Astrocyte (in vitro differentiated cells and primary cell): Measurements from ENCODE around the gene APBA2. TPM values are rescaled to one million over a fixed set of nuclear protein-coding genes. Genes with fewer than 3 reads are reported as not detected.

Experiments used
- DNase-seq: peaks from one replicate; pipeline ENCODE4 v3.0.0-alpha.2; 2010; ENCODE audit warnings: low read depth
- FAIRE-seq: peaks from 2 replicates; lab custom pipeline; 2011; peaks lifted over from hg19 to GRCh38; lab: Jason Lieb, UNC
- H2AFZ ChIP-seq: 2 replicates; pipeline ENCODE4 v1.6.0; 2012; ENCODE audit warnings: low read depth, low read length, inconsistent platforms
- H3K27ac ChIP-seq: 2 replicates; pipeline ENCODE4 v1.5.1; 2011; ENCODE audit warnings: low read depth, low read length, inconsistent platforms
- H3K27me3 ChIP-seq: 2 replicates; pipeline ENCODE4 v1.6.0; 2011; ENCODE audit warnings: low read length, inconsistent platforms; ENCODE audit not compliant: insufficient read depth
- H3K36me3 ChIP-seq: 2 replicates; pipeline ENCODE4 v1.5.1; 2011; ENCODE audit warnings: low read length, inconsistent platforms; ENCODE audit not compliant: insufficient read depth
- H3K4me1 ChIP-seq: 2 replicates; pipeline ENCODE4 v1.5.1; 2011; ENCODE audit warnings: low read length, inconsistent platforms; ENCODE audit not compliant: insufficient read depth
- H3K4me2 ChIP-seq: 2 replicates; pipeline ENCODE4 v1.6.0; 2012; ENCODE audit warnings: low read length, inconsistent platforms
- H3K4me3 ChIP-seq: 2 replicates; pipeline ENCODE4 v1.5.1; 2011; ENCODE audit warnings: low read depth, mild to moderate bottlenecking, low read length, inconsistent platforms; ENCODE audit not compliant: insufficient read depth
- H3K79me2 ChIP-seq: 2 replicates; pipeline ENCODE4 v1.6.0; 2012; ENCODE audit warnings: mild to moderate bottlenecking, low read length, inconsistent platforms; ENCODE audit not compliant: insufficient read depth
- H3K9ac ChIP-seq: 2 replicates; pipeline ENCODE4 v1.6.0; 2012; ENCODE audit warnings: mild to moderate bottlenecking, low read length, inconsistent platforms
- H3K9me3 ChIP-seq: 2 replicates; pipeline ENCODE4 v1.5.1; 2012; ENCODE audit warnings: low read depth, mild to moderate bottlenecking, low read length, inconsistent platforms; ENCODE audit not compliant: insufficient read depth
- H4K20me1 ChIP-seq: 2 replicates; pipeline ENCODE4 v1.6.0; 2012; ENCODE audit warnings: low read length, inconsistent platforms; ENCODE audit not compliant: insufficient read depth
- H3K27ac Mint-ChIP-seq: one replicate; pipeline ENCODE4 v1.8.0; 2021; ENCODE audit warnings: mild to moderate bottlenecking, mixed read lengths; ENCODE audit not compliant: unreplicated experiment
- H3K27me3 Mint-ChIP-seq: one replicate; pipeline ENCODE4 v1.8.0; 2021; ENCODE audit warnings: low read depth, mixed read lengths; ENCODE audit not compliant: unreplicated experiment
- H3K36me3 Mint-ChIP-seq: one replicate; pipeline ENCODE4 v1.8.0; 2021; ENCODE audit warnings: low read depth, mixed read lengths; ENCODE audit not compliant: unreplicated experiment
- H3K4me1 Mint-ChIP-seq: one replicate; pipeline ENCODE4 v1.8.0; 2021; ENCODE audit warnings: low read depth, mixed read lengths; ENCODE audit not compliant: unreplicated experiment
- H3K4me3 Mint-ChIP-seq: one replicate; pipeline ENCODE4 v1.8.0; 2021; ENCODE audit warnings: mild to moderate bottlenecking, moderate library complexity, mixed read lengths; ENCODE audit not compliant: unreplicated experiment
- H3K9me3 Mint-ChIP-seq: one replicate; pipeline ENCODE4 v1.8.0; 2021; ENCODE audit warnings: mild to moderate bottlenecking, mixed read lengths; ENCODE audit not compliant: unreplicated experiment
- CTCF ChIP-seq: IDR thresholded peaks from 2 replicates; pipeline ENCODE4 v1.5.1; 2011; ENCODE audit warnings: low read depth, mild to moderate bottlenecking, inconsistent platforms, low read length, moderate library complexity; ENCODE audit not compliant: insufficient read depth
- EZH2 ChIP-seq: IDR thresholded peaks from 2 replicates; pipeline ENCODE4 v1.6.1; 2012; ENCODE audit warnings: mild to moderate bottlenecking, low read length, inconsistent platforms; ENCODE audit not compliant: insufficient read depth
- total RNA-seq: library from RNA; stranded (reverse); gene quantifications from 2 replicates; pipeline ENCODE4 v1.2.1, GENCODE V29; 2021

APBA2 gene
- total RNA-seq, 1 donor from 2014 or later, result 15.2 TPM

- no peak overlapping the region for H3K4me3 ChIP-seq
- H3K36me3 ChIP-seq, result no peaks in the 10 kb centered on the region
- DNase-seq (no peak), FAIRE-seq (no peak)
- H3K4me1 ChIP-seq, result no peaks in the 10 kb centered on the region
- no peaks in the 10 kb centered on the region for H3K36me3 Mint-ChIP-seq
- TF ChIP-seq CTCF (no peak), EZH2 (no peak)
- H3K27me3 ChIP-seq, result no peaks in the 10 kb centered on the region
- H2AFZ ChIP-seq, result no peak overlapping the region
- peaks cover 2% of the 10 kb centered on the region for H3K27me3 Mint-ChIP-seq
- no peaks in the 10 kb centered on the region for H3K9me3 Mint-ChIP-seq
- H3K4me1 Mint-ChIP-seq, result no peaks in the 10 kb centered on the region
- no peak overlapping the region for H3K4me2 ChIP-seq
- H3K27ac ChIP-seq, result no peak overlapping the region
- no peak overlapping the region for H3K9ac ChIP-seq
- H4K20me1 ChIP-seq, result peaks cover 32% of the 10 kb centered on the region
- H3K4me3 Mint-ChIP-seq, result no peak overlapping the region
- H3K27ac Mint-ChIP-seq, result no peak overlapping the region
- peaks cover 20% of the 10 kb centered on the region for H3K79me2 ChIP-seq
- no peaks in the 10 kb centered on the region for H3K9me3 ChIP-seq
These were observed 28.8 kb downstream of the APBA2 start for GRCh38 chr15:28914483-28915023.

- no peaks in the 10 kb centered on the region for H3K36me3 Mint-ChIP-seq
- H3K27ac Mint-ChIP-seq, result no peak overlapping the region
- H3K79me2 ChIP-seq, result peaks cover 19% of the 10 kb centered on the region
- no peak overlapping the region for H3K9ac ChIP-seq
- no peaks in the 10 kb centered on the region for H3K27me3 ChIP-seq
- no peak overlapping the region for H3K4me2 ChIP-seq
- no peaks in the 10 kb centered on the region for H3K4me1 Mint-ChIP-seq
- DNase-seq (no peak), FAIRE-seq (no peak)
- H3K36me3 ChIP-seq, result no peaks in the 10 kb centered on the region
- peaks cover 4% of the 10 kb centered on the region for H3K27me3 Mint-ChIP-seq
- no peak for TF ChIP-seq CTCF
- no peak for TF ChIP-seq EZH2
- no peaks in the 10 kb centered on the region for H3K4me1 ChIP-seq
- H2AFZ ChIP-seq, result no peak overlapping the region
- H3K27ac ChIP-seq, result no peak overlapping the region
- H3K9me3 ChIP-seq, result no peaks in the 10 kb centered on the region
- H3K4me3 Mint-ChIP-seq, result no peak overlapping the region
- no peaks in the 10 kb centered on the region for H3K9me3 Mint-ChIP-seq
- no peak overlapping the region for H3K4me3 ChIP-seq
- H4K20me1 ChIP-seq, result peaks cover 36% of the 10 kb centered on the region
These were observed 29.5 kb downstream of the APBA2 start for GRCh38 chr15:28915041-28915810.

GRCh38 chr15:28915935-28916334, 30.2 kb downstream of the APBA2 start:
- TF ChIP-seq EZH2 (no peak), CTCF (no peak)
- H3K36me3 ChIP-seq, result no peaks in the 10 kb centered on the region
- Mint-ChIP-seq H3K4me3 (no peak overlapping the region), H3K27me3 (peaks cover 4% of the 10 kb centered on the region), H3K36me3 (no peaks in the 10 kb centered on the region), H3K9me3 (no peaks in the 10 kb centered on the region), H3K27ac (no peak overlapping the region), H3K4me1 (no peaks in the 10 kb centered on the region)
- no peak overlapping the region for H2AFZ ChIP-seq
- DNase-seq, result no peak
- no peak overlapping the region for H3K9ac ChIP-seq
- no peak overlapping the region for H3K27ac ChIP-seq
- H3K4me3 ChIP-seq, result no peak overlapping the region
- H3K27me3 ChIP-seq, result no peaks in the 10 kb centered on the region
- no peaks in the 10 kb centered on the region for H3K4me1 ChIP-seq
- H3K4me2 ChIP-seq, result no peak overlapping the region
- FAIRE-seq, result no peak
- peaks cover 37% of the 10 kb centered on the region for H4K20me1 ChIP-seq
- no peaks in the 10 kb centered on the region for H3K9me3 ChIP-seq
- peaks cover 19% of the 10 kb centered on the region for H3K79me2 ChIP-seq
